HCT116 (cell line): ENCODE data around the gene KLK15.

Experiments used
- CTCF ChIP-seq, 3 experiments: fragments of 200-600 bp in 1 of 3; sonication (generic) in 1 of 3; IDR thresholded peaks in 2 of 3; conservative IDR thresholded peaks in 1 of 3; 2 replicates each; pipeline ENCODE4 v1.5.1; 2012 to 2017; ENCODE audit warnings: low read depth in 2 of 3, low read length in 2 of 3, antibody characterized with exemption in 1 of 3, borderline replicate concordance in 1 of 3, control low read depth in 1 of 3, mild to moderate bottlenecking in 1 of 3, mixed read lengths in 1 of 3, mixed run types in 1 of 3, moderate library complexity in 1 of 3; ENCODE audit not compliant: insufficient read depth in 1 of 3
- EGR1 ChIP-seq: IDR thresholded peaks from 2 replicates; pipeline ENCODE4 v1.6.1; 2012; ENCODE audit warnings: low read depth
- POLR2A ChIP-seq: IDR thresholded peaks from 2 replicates; pipeline ENCODE4 v1.7.0; 2011; ENCODE audit warnings: borderline replicate concordance; ENCODE audit not compliant: insufficient read depth, insufficient read length; ENCODE audit errors: extremely low read depth
- SRF ChIP-seq: IDR thresholded peaks from 2 replicates; pipeline ENCODE4 v1.6.1; 2012; ENCODE audit warnings: low read depth

- no peak for TF ChIP-seq CTCF (IDR thresholded peaks at IDR 0.05 in 2 of 3, conservative IDR thresholded peaks at IDR 0.05 in 1 of 3; ENCODE audit: borderline replicate concordance in 1 of 3, insufficient read depth in 1 of 3, low read depth in 2 of 3, low read length in 2 of 3)
- no peak for TF ChIP-seq POLR2A
- TF ChIP-seq EGR1 = no peak
- no peak for TF ChIP-seq SRF
Observed at GRCh38 chr19:50820549-50821247, 12.7 kb downstream of the KLK15 start.
